B cell (primary cell): ENCODE measurements around the gene RNF167. TPM values are rescaled to one million over a fixed set of nuclear protein-coding genes. Genes with fewer than 3 reads are reported as not detected.

Experiments used
- ATAC-seq: fragments of 200-7000 bp; cut with Tn5 transposase; one replicate; pipeline ENCODE4 v1.10.0; 2021; ENCODE audit warnings: low read depth, mild to moderate bottlenecking, moderate number of reproducible peaks, moderate library complexity
- CTCF ChIA-PET: fragments of 350-600 bp; sonication (Branson Sonifier 250); formaldehyde crosslinking; loops from one replicate; lab custom pipeline; 2021; ENCODE audit warnings: antibody characterized with exemption, inconsistent platforms; lab: Charles Lee
- POLR2A ChIA-PET: fragments of 350-600 bp; sonication (Branson Sonifier 250); formaldehyde crosslinking; loops from one replicate; lab custom pipeline; 2021; ENCODE audit warnings: antibody characterized with exemption; lab: Charles Lee
- DNase-seq: peaks from one replicate; pipeline ENCODE4 v3.0.0; 2013
- H2AFZ ChIP-seq: 2 replicates; pipeline ENCODE4 v1.6.1; 2012; ENCODE audit warnings: mild to moderate bottlenecking, low read depth, low read length; ENCODE audit not compliant: insufficient read depth, poor library complexity, severe bottlenecking
- H3K27ac ChIP-seq, 2 donors: 1 replicate in 1 of 2; 2 replicates in 1 of 2; pipeline ENCODE4 v1.5.1; 2012 to 2013; ENCODE audit warnings: low read length in 2 of 2, mild to moderate bottlenecking in 2 of 2, moderate library complexity in 1 of 2
- H3K27me3 ChIP-seq, 4 experiments: fragments of 200-600 bp in 1 of 4; sonication (generic) in 1 of 4; replicated peaks in 1 of 4; 1 replicate in 2 of 4; 2 replicates in 2 of 4; pipeline versions ENCODE4 v1.6.1 to v1.7.0; 2013 to 2016; ENCODE audit warnings: low read length in 3 of 4, mild to moderate bottlenecking in 2 of 4, mixed read lengths in 1 of 4, moderate library complexity in 1 of 4; ENCODE audit not compliant: insufficient read depth in 4 of 4, control insufficient read depth in 3 of 4; ENCODE audit errors: control extremely low read depth in 1 of 4
- H3K36me3 ChIP-seq, 2 experiments: replicated peaks in 1 of 2; 1 replicate in 1 of 2; 2 replicates in 1 of 2; pipeline versions ENCODE4 v1.6.1 to v1.7.1; 2013; ENCODE audit warnings: low read length in 1 of 2; ENCODE audit not compliant: insufficient read depth in 2 of 2, control insufficient read depth in 1 of 2; ENCODE audit errors: control extremely low read depth in 1 of 2, extremely low read depth in 1 of 2
- H3K4me1 ChIP-seq, 2 donors: fragments of 200-600 bp in 1 of 2; sonication (generic) in 1 of 2; 1 replicate in 1 of 2; 2 replicates in 1 of 2; pipeline versions ENCODE4 v1.5.1 to v1.6.1; 2013 to 2017; ENCODE audit warnings: low read length in 2 of 2; ENCODE audit not compliant: control insufficient read depth in 2 of 2, insufficient read depth in 2 of 2
- H3K4me2 ChIP-seq: replicated peaks from 2 replicates; pipeline ENCODE3; 2012; ENCODE audit warnings: mild to moderate bottlenecking, low read depth, low read length; ENCODE audit not compliant: poor library complexity, severe bottlenecking
- H3K4me3 ChIP-seq, 5 experiments: fragments of 200-600 bp in 1 of 5; sonication (generic) in 1 of 5; 1 replicate in 3 of 5; 2 replicates in 2 of 5; pipeline versions ENCODE4 v1.5.1 to v1.7.0; 2011 to 2016; ENCODE audit warnings: low read length in 4 of 5, mild to moderate bottlenecking in 4 of 5, low read depth in 2 of 5, control low read depth in 1 of 5, moderate library complexity in 1 of 5; ENCODE audit not compliant: insufficient read depth in 1 of 5; ENCODE audit errors: control extremely low read depth in 1 of 5, extremely low read depth in 1 of 5
- H3K79me2 ChIP-seq: fragments of 200-600 bp; sonication (generic); one replicate; pipeline ENCODE4 v1.6.0; 2016; ENCODE audit warnings: low read length; ENCODE audit not compliant: control insufficient read depth, insufficient read depth
- H3K9ac ChIP-seq: fragments of 200-600 bp; sonication (generic); 2 replicates; pipeline ENCODE4 v1.6.1; 2017; ENCODE audit warnings: mild to moderate bottlenecking, low read length, moderate library complexity
- H3K9me3 ChIP-seq, 3 donors: one replicate each; pipeline versions ENCODE4 v1.6.1 to v1.7.1; 2013; ENCODE audit warnings: low read length in 2 of 3; ENCODE audit not compliant: control insufficient read depth in 2 of 3, insufficient read depth in 1 of 3; ENCODE audit errors: control extremely low read depth in 1 of 3
- H4K20me1 ChIP-seq: 2 replicates; pipeline ENCODE4 v1.6.0; 2012; ENCODE audit warnings: mild to moderate bottlenecking, low read length; ENCODE audit not compliant: insufficient read depth, control insufficient read depth, poor library complexity, severe bottlenecking
- H3K27ac Mint-ChIP-seq: one replicate; pipeline ENCODE4 v1.8.0; 2021; ENCODE audit warnings: mixed read lengths
- H3K27me3 Mint-ChIP-seq: one replicate; pipeline ENCODE4 v1.8.0; 2021; ENCODE audit warnings: mixed read lengths
- H3K4me1 Mint-ChIP-seq: one replicate; pipeline ENCODE4 v1.8.0; 2021; ENCODE audit warnings: mixed read lengths
- H3K4me3 Mint-ChIP-seq: one replicate; pipeline ENCODE4 v1.8.0; 2021; ENCODE audit warnings: mixed read lengths
- H3K9me3 Mint-ChIP-seq: one replicate; pipeline ENCODE4 v1.8.0; 2022; ENCODE audit warnings: mixed read lengths; ENCODE audit not compliant: insufficient read depth
- CTCF ChIP-seq: fragments of 200-600 bp; IDR thresholded peaks from one replicate; pipeline ENCODE4 v1.8.0; 2022; ENCODE audit warnings: antibody characterized with exemption, mild to moderate bottlenecking
- EZH2 ChIP-seq: IDR thresholded peaks from 2 replicates; pipeline ENCODE4 v1.6.1; 2012; ENCODE audit warnings: borderline replicate concordance, low read depth, mild to moderate bottlenecking, moderate library complexity, low read length; ENCODE audit not compliant: insufficient read depth, poor library complexity, severe bottlenecking
- WGBS: methylation state at CpG from one replicate; pipeline ENCODE4 v1.1.5; 2013; ENCODE audit warnings: missing lambda C conversion rate; ENCODE audit not compliant: insufficient coverage; 5-methylcytosine and 5-hydroxymethylcytosine counted together
- intact Hi-C: fragments of 100-400 bp; cut with micrococcal nuclease; formaldehyde crosslinking; loops from one replicate; pipeline ENCODE4 v1.10.0; 2022
- polyA plus RNA-seq: library from polyadenylated mRNA; depleted of rRNA; stranded (reverse); fragments of >200 nt; gene quantifications from 2 replicates; pipeline ENCODE4 v1.2.3, GENCODE V29; 2012
- total RNA-seq, 2 donors: library from RNA; stranded (reverse); fragments of 120-200 nt in 1 of 2; gene quantifications; 1 replicate in 1 of 2; 2 replicates in 1 of 2; pipeline versions ENCODE4 v1.2.3 to v1.2.4, GENCODE V29; 2013 to 2022

RNF167 gene
- total and polyA plus RNA-seq, 2 donors (not counting 1 experiment from before 2014, with no cell fraction given): 143 to 186 TPM

GRCh38 chr17:4893721-4894560 lies 46.1 kb upstream of the RNF167 start:
- H3K4me3 Mint-ChIP-seq: no peak overlapping the region
- Histone ChIP-seq H4K20me1 (peaks cover 19% of the 10 kb centered on the region), H3K27ac (no peak overlapping the region), H3K9ac (no peak overlapping the region), H3K4me2 (no peak overlapping the region), H2AFZ (no peak overlapping the region), H3K4me3 (no peak overlapping the region), H3K27me3 (peaks cover 0 to 9% (median 4%) of the 10 kb centered on the region in 4 experiments), H3K36me3 (peaks cover 0 to 69% of the 10 kb centered on the region in 2 experiments), H3K9me3 (no peaks in the 10 kb centered on the region), H3K4me1 (peaks cover 7 to 8% of the 10 kb centered on the region in 2 donors), H3K79me2 (no peaks in the 10 kb centered on the region)
- WGBS: 94% methylated on average over 31 of the region's 31 CpGs
- H3K27me3 Mint-ChIP-seq: no peaks in the 10 kb centered on the region
- no peak for TF ChIP-seq CTCF
- TF ChIP-seq EZH2: no peak
- no peak for DNase-seq
- intact Hi-C loops: no loop called here
- peaks cover 11% of the 10 kb centered on the region for H3K4me1 Mint-ChIP-seq
- ChIA-PET CTCF (no interaction called here), POLR2A (no interaction called here)
- ATAC-seq: no peak
- no peak overlapping the region for H3K27ac Mint-ChIP-seq
- H3K9me3 Mint-ChIP-seq: no peaks in the 10 kb centered on the region

DNA sequence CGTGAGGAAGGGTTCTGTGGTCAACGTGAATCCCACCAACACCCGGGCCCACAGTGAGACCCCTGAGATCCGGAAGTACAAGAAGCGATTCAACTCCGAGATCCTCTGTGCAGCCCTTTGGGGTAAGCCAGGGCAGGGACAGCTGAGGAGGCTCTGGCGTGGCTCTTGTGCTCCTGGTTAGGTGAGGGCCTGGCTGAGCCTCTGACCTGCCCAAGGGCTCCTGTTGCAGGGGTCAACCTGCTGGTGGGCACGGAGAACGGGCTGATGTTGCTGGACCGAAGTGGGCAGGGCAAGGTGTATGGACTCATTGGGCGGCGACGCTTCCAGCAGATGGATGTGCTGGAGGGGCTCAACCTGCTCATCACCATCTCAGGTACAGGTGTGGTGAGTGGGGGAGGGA lies 44.9 kb upstream of the RNF167 start:
- Histone ChIP-seq H3K27me3 (peaks cover 0 to 16% (median 7%) of the 10 kb centered on the region in 4 experiments), H3K27ac (no peak overlapping the region), H3K4me2 (no peak overlapping the region), H3K4me3 (no peak overlapping the region), H3K36me3 (peaks cover 0 to 68% of the 10 kb centered on the region in 2 experiments), H4K20me1 (peaks cover 8% of the 10 kb centered on the region), H3K4me1 (peaks cover 15 to 16% of the 10 kb centered on the region in 2 donors), H3K9me3 (peaks cover 0 to 6% (median 0%) of the 10 kb centered on the region in 3 donors), H2AFZ (no peak overlapping the region), H3K79me2 (no peaks in the 10 kb centered on the region), H3K9ac (no peak overlapping the region)
- TF ChIP-seq CTCF (no peak), EZH2 (no peak)
- ChIA-PET POLR2A (no interaction called here), CTCF (interaction anchor here (0.5 kb wide), 1 partner anchor 330 kb away, joined by 3 read pairs; no protein-coding TSS in a partner anchor)
- WGBS: 98% methylated on average over 13 of the region's 13 CpGs
- Mint-ChIP-seq H3K4me3 (no peak overlapping the region), H3K27me3 (no peaks in the 10 kb centered on the region), H3K9me3 (no peaks in the 10 kb centered on the region), H3K4me1 (peaks cover 17% of the 10 kb centered on the region), H3K27ac (no peak overlapping the region)
- DNase-seq (peak; percentile 29), ATAC-seq (no peak)
- intact Hi-C loops: no loop called here
